Activated T-cell treated with anti-CD3 and anti-CD28 coated beads, Interleukin-2, amount 50 U/mL, for 72 hours (primary cell): ENCODE data around the gene APP. TPM values are rescaled to one million over a fixed set of nuclear protein-coding genes. Genes with fewer than 3 reads are reported as not detected.

Source experiments
- ATAC-seq, 2 donors: fragments of 150-1000 bp; cut with Tn5 transposase; replicated peaks in 1 of 2; 2 replicates each; pipeline ENCODE4 v1.10.0; 2021; ENCODE audit warnings: moderate library complexity in 2 of 2, mild to moderate bottlenecking in 1 of 2
- DNase-seq, 2 donors: peaks; one replicate each; pipeline ENCODE4 v3.0.0; 2021 to 2022; ENCODE audit warnings: mixed read lengths in 1 of 2
- H3K27ac Mint-ChIP-seq: one replicate; pipeline ENCODE4 v1.8.0; 2022; ENCODE audit warnings: mild to moderate bottlenecking, moderate library complexity, mixed read lengths
- H3K27me3 Mint-ChIP-seq: one replicate; pipeline ENCODE4 v1.8.0; 2022; ENCODE audit warnings: low read depth, mixed read lengths
- H3K36me3 Mint-ChIP-seq, 2 donors: one replicate each; pipeline ENCODE4 v1.8.0; 2022; ENCODE audit warnings: mixed read lengths in 2 of 2, mild to moderate bottlenecking in 1 of 2; ENCODE audit not compliant: insufficient read depth in 2 of 2
- H3K4me1 Mint-ChIP-seq: one replicate; pipeline ENCODE4 v1.8.0; 2022; ENCODE audit warnings: low read depth, mixed read lengths
- H3K4me3 Mint-ChIP-seq, 2 donors: one replicate each; pipeline ENCODE4 v1.8.0; 2022; ENCODE audit warnings: mild to moderate bottlenecking in 2 of 2, mixed read lengths in 2 of 2, moderate library complexity in 2 of 2
- H3K9me3 Mint-ChIP-seq, 2 donors: one replicate each; pipeline ENCODE4 v1.8.0; 2022; ENCODE audit warnings: mixed read lengths in 2 of 2
- total RNA-seq, 2 donors: library from RNA; stranded (reverse); gene quantifications; one replicate each; pipeline ENCODE4 v1.2.3, GENCODE V29; 2022

The APP gene
- total RNA-seq, 2 donors from 2014 or later: 37.2 to 45.0 TPM

DNA sequence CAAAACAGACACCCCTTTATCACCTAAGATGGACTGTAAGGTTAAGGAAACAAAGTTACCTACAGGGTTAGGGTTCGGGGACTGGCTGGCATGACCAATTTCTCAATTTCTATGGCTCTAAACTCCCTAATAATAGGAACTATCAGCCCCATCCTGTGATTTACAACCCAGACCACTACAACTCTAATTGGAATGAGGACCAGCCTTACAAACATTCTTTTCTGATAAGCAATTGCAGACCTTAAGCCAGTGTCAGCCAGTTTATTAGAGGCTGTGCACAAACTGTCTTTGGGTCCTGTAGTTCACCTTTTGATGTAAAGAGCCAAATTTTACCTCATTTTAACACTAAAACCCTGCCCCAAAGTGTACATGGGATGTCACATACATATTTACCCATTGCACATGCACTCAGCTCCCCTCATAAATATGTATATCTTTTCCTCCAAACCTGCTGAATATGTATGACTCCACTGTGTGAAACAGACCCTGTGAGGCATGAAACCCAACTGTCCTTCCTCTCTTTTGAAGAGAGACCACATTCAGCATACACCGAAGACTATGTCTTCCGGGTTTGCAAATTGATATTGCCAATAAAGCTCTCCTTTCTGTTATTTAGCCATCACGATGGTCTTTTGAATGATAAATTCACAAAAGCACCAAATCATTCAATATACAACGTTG lies 7.3 kb upstream of the APP start:
- H3K4me3 Mint-ChIP-seq: no peak overlapping the region
- no peaks in the 10 kb centered on the region for H3K36me3 Mint-ChIP-seq
- no peaks in the 10 kb centered on the region for H3K27me3 Mint-ChIP-seq
- H3K27ac Mint-ChIP-seq: no peak overlapping the region
- no peaks in the 10 kb centered on the region for H3K4me1 Mint-ChIP-seq
- ATAC-seq (no peak), DNase-seq (no peak)
- no peaks in the 10 kb centered on the region for H3K9me3 Mint-ChIP-seq

DNA sequence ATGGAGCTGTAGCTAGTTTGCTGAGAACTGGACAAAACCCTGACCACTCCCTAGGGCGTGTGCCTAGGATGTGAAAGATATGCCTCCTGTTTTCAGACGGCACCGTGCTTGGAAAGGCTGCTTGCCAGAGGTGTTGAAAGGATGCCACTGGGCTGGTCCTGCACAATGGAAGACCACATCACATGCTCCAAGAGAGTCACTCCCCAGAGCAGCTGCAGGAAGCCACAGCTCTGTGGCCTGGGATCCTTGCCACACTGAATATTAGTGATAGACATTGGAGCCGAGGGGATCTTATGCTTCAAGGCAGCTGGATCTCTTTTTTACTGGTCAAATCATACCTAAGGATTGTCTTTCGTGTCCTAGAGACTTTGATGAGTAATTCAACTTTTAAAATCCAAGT lies 6.6 kb upstream of the APP start:
- ATAC-seq (no peak), DNase-seq (no peak)
- Mint-ChIP-seq H3K27me3 (no peaks in the 10 kb centered on the region), H3K36me3 (no peaks in the 10 kb centered on the region), H3K9me3 (no peaks in the 10 kb centered on the region), H3K27ac (no peak overlapping the region), H3K4me1 (no peaks in the 10 kb centered on the region), H3K4me3 (no peak overlapping the region)

DNA sequence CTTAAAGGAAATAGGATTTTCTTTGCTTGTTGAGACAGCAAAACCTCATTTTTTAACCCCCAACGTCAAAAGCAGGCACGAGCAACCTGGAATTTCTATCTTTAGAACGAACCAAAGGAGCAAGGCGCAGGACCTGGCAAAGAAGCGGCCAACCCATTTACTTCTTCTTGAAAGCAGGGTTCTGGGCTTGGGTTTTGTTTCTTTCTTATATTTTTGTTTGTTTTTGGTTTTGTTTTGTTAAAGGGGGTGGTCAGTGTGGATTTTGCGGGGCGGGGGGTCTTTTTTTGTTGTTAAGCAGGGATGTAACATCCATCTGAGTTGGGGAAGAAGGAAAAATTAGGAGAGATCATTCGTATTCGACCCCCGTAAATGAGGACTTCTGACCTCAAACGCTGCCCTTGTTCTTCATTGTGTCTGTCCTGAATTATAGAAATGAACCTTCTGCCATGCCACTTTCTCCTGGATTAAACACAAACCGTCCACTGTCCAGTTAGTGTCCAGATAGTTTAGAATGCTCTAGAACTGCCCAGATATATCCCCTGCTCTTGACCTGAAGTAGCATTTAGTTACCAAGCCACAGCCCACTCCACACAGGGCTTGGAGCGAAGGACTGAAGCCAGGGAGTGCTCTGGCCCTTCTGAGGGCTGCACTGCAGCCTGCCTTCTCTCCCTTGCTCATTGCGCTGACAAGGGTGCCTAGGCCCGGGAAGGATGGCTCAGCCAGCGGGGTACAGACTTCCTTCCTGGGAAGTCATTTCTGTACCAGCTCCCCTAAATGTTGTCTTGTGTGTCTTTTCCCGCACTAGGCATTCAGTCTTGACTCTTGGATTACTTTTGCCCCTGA lies 909 bp upstream of the APP start:
- ATAC-seq (no peak), DNase-seq (no peak)
- no peaks in the 10 kb centered on the region for H3K9me3 Mint-ChIP-seq
- peak overlapping the region; percentile 98 for H3K4me3 Mint-ChIP-seq
- peaks cover 31% of the 10 kb centered on the region for H3K4me1 Mint-ChIP-seq
- peak overlapping the region; percentile 29 for H3K27ac Mint-ChIP-seq
- H3K36me3 Mint-ChIP-seq: peaks cover 3% of the 10 kb centered on the region in 2 donors
- peaks cover 9% of the 10 kb centered on the region for H3K27me3 Mint-ChIP-seq

DNA sequence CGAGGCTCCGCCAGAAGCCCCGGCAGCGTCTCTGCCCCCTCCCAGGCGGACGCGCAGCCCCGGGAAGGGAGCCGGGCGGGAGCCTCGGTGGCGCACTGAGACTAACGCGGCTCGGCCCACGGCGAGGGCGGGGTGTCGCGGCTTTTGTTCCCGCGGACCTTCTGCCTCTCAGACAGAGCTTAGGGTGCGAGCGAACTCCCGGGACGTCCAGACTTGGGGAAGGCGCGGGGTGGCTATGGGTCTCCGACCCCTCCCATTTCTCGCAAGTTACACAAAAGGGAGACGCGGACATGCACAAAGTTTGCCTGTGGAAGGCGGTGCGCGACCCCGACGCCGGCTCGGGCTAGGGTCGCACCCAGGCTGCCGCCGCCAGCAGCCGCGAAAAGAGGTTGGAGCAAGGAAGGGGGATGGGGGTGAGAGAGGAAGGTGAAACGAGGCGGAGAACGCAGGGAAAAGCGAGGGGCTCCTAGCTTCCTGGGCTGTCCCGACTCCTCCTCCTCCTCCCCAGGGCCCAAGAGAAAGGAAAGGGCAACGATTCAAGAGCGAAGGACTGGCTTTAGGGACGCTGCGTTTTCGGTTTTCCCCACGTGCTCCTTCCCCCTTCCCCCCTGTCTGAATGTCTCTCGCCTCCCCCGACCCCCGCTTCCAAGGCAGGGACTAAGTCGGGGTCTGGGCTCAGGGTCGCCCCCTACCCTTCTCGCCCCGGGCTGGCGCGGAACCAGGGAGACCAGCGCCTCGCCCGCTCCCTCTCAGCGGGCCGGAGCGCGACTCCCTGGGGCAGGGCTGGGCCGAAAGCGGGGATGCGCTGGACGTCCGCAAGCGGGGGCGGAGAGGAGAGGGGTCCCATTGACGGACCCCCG lies 729 bp downstream of the APP start:
- H3K9me3 Mint-ChIP-seq: no peaks in the 10 kb centered on the region
- ATAC-seq: peak; percentile 48 to 49

DNA sequence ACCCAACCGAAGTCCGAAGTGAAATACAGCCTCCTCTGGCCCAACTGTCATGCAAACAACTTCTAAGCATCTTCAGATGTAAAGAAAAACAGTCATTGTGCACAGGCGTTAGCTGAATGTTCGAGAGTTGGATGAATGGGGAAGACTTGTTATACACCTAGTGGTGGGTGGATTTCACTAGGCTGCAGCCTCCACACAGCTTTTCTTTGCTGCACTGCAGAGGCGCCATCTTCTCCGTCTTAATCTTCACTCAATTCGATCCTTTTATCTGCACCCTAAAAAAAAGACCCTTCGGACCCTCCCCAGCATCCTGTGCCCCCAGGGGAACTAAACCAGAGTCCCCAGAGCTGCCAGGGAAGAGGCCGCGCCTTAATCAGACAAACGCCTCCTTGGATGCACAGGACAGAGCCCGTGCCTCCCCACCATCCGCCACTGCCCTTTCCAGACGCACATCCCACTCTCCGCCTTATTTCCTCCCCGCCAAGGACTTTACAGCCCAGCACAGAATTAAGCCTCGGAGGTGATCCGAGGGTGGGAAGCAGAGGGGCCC lies 1.4 kb downstream of the APP start:
- no peaks in the 10 kb centered on the region for H3K9me3 Mint-ChIP-seq
- peaks cover 40% of the 10 kb centered on the region for H3K4me1 Mint-ChIP-seq
- peak; percentile 65 to 68 for ATAC-seq
- H3K27me3 Mint-ChIP-seq: peaks cover 9% of the 10 kb centered on the region
- H3K36me3 Mint-ChIP-seq: peaks cover 3% of the 10 kb centered on the region in 2 donors
- H3K27ac Mint-ChIP-seq: peak overlapping the region; percentile 29
- peak overlapping the region; percentile 98 for H3K4me3 Mint-ChIP-seq
- DNase-seq: peak; percentile 47 to 59

More for the DNA sequence above, 729 bp downstream of the APP start:
- H3K36me3 Mint-ChIP-seq: peaks cover 3% of the 10 kb centered on the region in 2 donors
- H3K4me1 Mint-ChIP-seq: peaks cover 40% of the 10 kb centered on the region
- peak; percentile 57 for DNase-seq
- H3K27me3 Mint-ChIP-seq: peaks cover 9% of the 10 kb centered on the region
- H3K4me3 Mint-ChIP-seq: peak overlapping the region; percentile 98
- peak overlapping the region; percentile 43 for H3K27ac Mint-ChIP-seq

DNA sequence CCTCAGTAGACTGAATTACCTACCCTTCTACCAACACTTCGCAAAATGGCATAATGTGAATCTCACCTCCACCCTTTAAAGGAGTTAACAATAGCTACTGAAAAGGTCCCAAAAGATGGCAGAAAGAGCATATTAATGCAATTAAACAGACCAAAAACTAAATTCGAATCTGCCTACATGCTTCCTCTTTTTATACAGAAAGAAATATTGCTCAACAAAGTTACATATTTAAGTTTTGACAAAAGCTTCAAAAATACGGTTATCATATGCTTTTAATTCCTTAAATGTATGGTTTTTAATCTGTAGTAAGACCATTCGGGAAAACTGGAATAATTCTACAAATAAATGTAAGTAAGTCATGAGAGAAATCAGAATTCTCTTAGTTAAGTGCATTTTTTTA lies 2.2 kb downstream of the APP start:
- Mint-ChIP-seq H3K36me3 (peaks cover 3% of the 10 kb centered on the region in 2 donors), H3K27ac (no peak overlapping the region)

DNA sequence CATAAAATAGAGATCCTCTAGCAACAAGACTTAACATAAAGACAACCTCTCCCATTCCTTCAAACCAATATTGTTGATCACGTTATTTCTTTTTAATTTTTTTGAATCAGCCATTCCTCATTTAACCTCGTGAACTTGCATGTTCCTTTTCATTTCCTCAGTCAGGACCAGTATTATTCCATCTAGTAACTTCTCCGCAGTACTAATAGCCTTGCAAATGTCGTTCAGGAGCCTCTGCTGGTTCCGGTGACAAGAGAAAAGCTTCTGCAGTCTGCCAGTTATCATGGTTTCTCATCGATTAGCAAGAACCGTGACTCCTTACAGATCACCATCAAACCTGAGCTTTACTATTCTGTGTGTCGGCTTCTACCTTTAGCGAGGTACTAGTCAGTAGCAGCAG lies 3.0 kb downstream of the APP start:
- peaks cover 9% of the 10 kb centered on the region for H3K27me3 Mint-ChIP-seq
- H3K36me3 Mint-ChIP-seq: peaks cover 3% of the 10 kb centered on the region in 2 donors
- no peaks in the 10 kb centered on the region for H3K9me3 Mint-ChIP-seq
- H3K4me3 Mint-ChIP-seq: no peak overlapping the region
- ATAC-seq: no peak
- H3K27ac Mint-ChIP-seq: no peak overlapping the region
- no peak for DNase-seq
- H3K4me1 Mint-ChIP-seq: peaks cover 40% of the 10 kb centered on the region

More for the DNA sequence above, 2.2 kb downstream of the APP start:
- Mint-ChIP-seq H3K4me1 (peaks cover 40% of the 10 kb centered on the region), H3K9me3 (no peaks in the 10 kb centered on the region), H3K27me3 (peaks cover 9% of the 10 kb centered on the region), H3K4me3 (peak overlapping the region; percentile 98)
- no peak for DNase-seq
- ATAC-seq: no peak

DNA sequence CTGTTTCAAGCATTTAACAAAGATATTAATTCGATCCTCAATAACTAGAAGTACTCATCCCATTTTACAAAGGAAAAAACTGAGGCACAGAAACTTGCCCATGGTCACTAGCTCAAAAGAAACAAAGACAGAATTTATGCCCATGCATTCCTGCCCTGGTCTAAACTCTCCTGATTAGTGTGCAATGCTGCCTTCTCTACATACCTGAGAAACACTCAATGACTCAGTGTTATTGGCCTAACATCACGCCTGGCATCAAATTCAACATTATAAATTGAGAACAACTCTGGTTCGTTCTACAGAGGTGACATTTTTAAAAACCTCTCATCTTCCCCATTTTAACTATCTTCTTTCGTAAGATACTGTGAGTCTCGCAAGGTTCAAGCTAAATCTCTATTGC lies 5.2 kb downstream of the APP start:
- Mint-ChIP-seq H3K4me3 (no peak overlapping the region), H3K27me3 (no peaks in the 10 kb centered on the region), H3K4me1 (peaks cover 31% of the 10 kb centered on the region), H3K9me3 (no peaks in the 10 kb centered on the region), H3K36me3 (peaks cover 2 to 3% of the 10 kb centered on the region in 2 donors), H3K27ac (no peak overlapping the region)
- ATAC-seq (no peak), DNase-seq (no peak)

DNA sequence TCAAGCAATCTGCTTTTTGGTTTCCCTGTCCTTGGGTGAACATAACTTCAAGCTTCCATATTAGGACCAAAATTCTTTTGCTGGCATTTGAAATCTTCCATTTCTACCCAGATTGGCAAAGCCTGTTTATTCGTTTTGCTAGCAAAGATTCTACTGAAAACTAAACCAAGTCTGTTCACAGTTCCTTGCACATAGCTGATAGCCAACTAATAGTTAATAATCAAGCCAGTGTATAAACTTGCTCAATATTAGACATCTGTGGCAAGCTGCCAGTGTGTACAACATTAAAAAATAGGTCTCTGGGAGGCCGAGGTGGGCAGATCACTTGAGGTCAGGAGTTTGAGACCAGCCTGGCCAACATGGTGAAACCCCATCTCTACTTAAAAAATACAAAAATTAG lies 6.3 kb downstream of the APP start:
- Mint-ChIP-seq H3K36me3 (peaks cover 0 to 1% of the 10 kb centered on the region in 2 donors), H3K9me3 (no peaks in the 10 kb centered on the region), H3K4me3 (no peak overlapping the region), H3K27me3 (no peaks in the 10 kb centered on the region), H3K27ac (no peak overlapping the region), H3K4me1 (peaks cover 32% of the 10 kb centered on the region)
- DNase-seq (no peak), ATAC-seq (no peak)

DNA sequence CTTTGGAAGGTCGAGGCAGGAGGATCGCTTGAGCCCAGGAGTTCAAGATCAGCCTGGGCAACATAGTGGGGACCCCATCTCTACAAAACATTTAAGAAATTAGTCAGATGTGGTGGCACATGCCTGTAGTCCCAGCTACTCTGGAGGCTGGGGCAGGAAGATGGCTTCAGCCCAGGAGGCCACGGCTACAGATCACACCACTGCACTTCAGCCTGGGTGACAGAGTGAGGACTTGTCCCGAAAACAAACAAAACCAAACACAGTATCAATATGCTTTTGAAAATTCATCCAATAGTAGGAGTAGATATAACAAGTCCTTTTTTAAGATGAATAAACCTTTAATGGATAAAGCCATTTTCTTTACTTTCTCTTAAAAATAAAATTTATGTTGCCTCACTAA lies 8.5 kb downstream of the APP start:
- Mint-ChIP-seq H3K36me3 (no peaks in the 10 kb centered on the region), H3K27ac (no peak overlapping the region), H3K9me3 (no peaks in the 10 kb centered on the region), H3K4me1 (peaks cover 35% of the 10 kb centered on the region), H3K4me3 (no peak overlapping the region), H3K27me3 (no peaks in the 10 kb centered on the region)
- ATAC-seq: no peak
- no peak for DNase-seq

DNA sequence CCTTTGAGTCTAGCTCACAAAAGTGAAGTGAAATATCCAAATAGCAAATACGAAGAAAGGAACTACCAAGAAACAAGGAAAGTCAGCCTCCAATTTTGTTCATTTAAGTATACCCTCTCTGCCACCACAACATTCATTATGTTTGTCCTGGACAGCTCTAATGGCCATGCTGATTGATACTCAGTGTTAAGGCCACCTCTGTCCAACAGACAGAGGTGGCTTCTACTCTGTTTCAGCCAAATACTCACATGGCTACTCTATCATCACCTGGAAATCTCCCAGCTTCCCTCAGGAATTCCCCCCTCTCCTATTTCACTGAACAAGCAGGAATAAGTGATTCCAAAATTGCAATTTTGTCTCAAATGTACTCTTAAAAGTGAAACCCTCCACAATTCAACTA lies 10.7 kb downstream of the APP start:
- ATAC-seq: no peak
- no peak for DNase-seq
- H3K4me1 Mint-ChIP-seq: peaks cover 25% of the 10 kb centered on the region
- no peaks in the 10 kb centered on the region for H3K36me3 Mint-ChIP-seq
- H3K4me3 Mint-ChIP-seq: no peak overlapping the region
- H3K27ac Mint-ChIP-seq: no peak overlapping the region
- no peaks in the 10 kb centered on the region for H3K27me3 Mint-ChIP-seq
- no peaks in the 10 kb centered on the region for H3K9me3 Mint-ChIP-seq

DNA sequence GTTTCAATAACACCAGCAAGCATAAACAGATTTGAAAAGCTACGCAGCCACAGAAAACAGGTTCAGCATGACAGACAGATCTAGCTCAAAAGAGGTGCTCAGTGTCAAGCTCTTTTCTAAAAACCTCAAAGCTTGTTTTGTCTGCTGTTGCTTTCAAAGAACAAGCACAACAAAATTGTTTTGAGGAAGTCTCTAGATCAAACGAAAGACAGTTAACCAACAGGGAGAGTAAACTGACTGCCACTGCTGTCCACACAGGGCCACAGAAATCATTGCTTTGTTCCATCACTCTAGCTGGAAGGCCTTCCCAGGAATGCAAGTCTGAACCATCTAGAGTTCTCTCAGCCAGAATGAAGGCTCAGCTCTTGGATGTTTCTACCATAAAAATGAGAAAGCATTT lies 12.8 kb downstream of the APP start:
- Mint-ChIP-seq H3K4me3 (no peak overlapping the region), H3K36me3 (no peaks in the 10 kb centered on the region), H3K27ac (peak overlapping the region; percentile 19), H3K27me3 (no peaks in the 10 kb centered on the region), H3K9me3 (no peaks in the 10 kb centered on the region), H3K4me1 (peaks cover 25% of the 10 kb centered on the region)
- ATAC-seq (no peak), DNase-seq (no peak)

DNA sequence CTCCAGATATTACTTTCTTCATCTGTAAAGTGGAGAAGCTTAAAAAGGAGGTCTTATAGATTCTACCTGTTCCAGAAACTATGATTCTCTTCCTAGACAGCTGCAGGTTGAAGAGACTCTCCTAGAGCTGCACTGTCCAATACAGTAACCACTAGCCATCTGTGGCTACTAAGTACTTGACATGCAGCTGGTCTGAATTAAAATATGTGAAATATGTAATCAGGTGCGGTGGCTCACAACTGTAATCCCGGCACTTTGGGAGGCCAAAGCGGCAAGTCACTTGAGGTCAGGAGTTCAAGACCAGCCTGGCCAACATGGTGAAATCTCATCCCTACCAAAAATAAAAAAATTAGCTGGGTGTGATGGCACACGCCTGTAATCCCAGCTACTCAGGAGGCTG lies 15.8 kb downstream of the APP start:
- Mint-ChIP-seq H3K9me3 (no peaks in the 10 kb centered on the region), H3K27me3 (no peaks in the 10 kb centered on the region), H3K4me1 (peaks cover 25% of the 10 kb centered on the region), H3K36me3 (no peaks in the 10 kb centered on the region), H3K27ac (no peak overlapping the region), H3K4me3 (no peak overlapping the region)
- no peak for ATAC-seq
- DNase-seq: no peak
